GM21717 (cell line): ENCODE results near the gene RSPO4.
"Not testable (repeated sequence)": the region's sequence is repeated elsewhere in the genome, so short reads cannot be mapped to it uniquely, and the experiment has no call there.

Experiments used
- ATAC-seq: cut with Tn5 transposase; IDR thresholded peaks from one replicate; pipeline ENCODE4 v1.9.1; 2021; ENCODE audit warnings: mild to moderate bottlenecking, moderate library complexity; ENCODE audit not compliant: unreplicated experiment

The RSPO4 gene

GRCh38 chr20:1001911-1002681 is at the start of gene RSPO4:
Gene RSPO4, minus strand, starts transcription at chr20:1002311. Its CDS starts 147 bp downstream, at chr20:1002164.
- ATAC-seq = no peak

GRCh38 chr20:1050440-1050839 is 48.3 kb upstream of the RSPO4 start:
- ATAC-seq = no peak

GRCh38 chr20:1045860-1046418 is 43.8 kb upstream of the RSPO4 start:
- ATAC-seq = no peak

- ATAC-seq = no peak
These were observed 39.8 kb upstream of the RSPO4 start for GRCh38 chr20:1041845-1042390.

GRCh38 chr20:1038205-1038604 is 36.1 kb upstream of the RSPO4 start:
- ATAC-seq = no peak

DNA sequence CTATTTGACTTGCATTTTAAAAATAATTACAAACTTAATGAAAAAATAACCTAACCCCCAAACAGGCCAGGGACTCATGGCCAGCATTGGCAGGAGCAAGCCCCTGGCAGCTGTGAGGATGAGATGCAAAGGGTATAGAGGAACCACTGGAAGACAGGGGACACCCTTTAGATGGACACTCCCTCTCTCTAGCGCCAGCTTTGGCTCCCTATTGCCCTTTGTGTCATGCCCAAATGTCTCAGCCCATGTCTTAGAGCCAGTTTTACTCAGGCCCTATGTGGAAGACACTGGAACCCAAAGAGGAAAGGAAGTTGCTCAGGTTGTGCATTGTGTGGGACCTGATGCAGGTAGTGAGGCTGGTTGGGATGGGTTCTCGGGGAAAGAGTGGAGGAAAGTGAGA is 34.9 kb upstream of the RSPO4 start:
- ATAC-seq = no peak

GRCh38 chr20:1035466-1035865 is 33.4 kb upstream of the RSPO4 start:
- no peak for ATAC-seq

GRCh38 chr20:1034415-1034789 is 32.3 kb upstream of the RSPO4 start:
- ATAC-seq = no peak

- ATAC-seq = no peak
These were observed 31.8 kb upstream of the RSPO4 start for GRCh38 chr20:1033751-1034414.

DNA sequence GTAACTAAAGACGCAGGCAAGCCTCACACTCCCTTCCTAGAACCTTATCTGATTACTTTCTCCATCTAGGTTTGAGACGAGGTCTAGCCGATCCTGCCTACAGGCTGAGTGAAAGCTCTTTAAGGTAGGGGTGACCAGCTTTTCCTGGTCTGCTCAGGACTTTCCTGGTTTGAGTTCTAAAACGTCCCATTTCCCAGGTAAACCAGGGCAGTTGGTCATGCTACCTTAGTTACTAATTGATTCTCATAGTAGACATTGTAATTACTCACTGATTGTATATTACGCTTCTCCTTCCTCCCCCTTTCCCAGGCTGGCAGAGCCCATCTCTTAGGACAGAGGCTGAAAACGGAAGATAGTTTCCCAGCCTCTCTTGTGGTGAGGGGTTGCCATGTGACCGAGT is 27.9 kb upstream of the RSPO4 start:
- ATAC-seq = no peak

GRCh38 chr20:1026214-1026613 is 24.1 kb upstream of the RSPO4 start:
- not testable (repeated sequence) for ATAC-seq

DNA sequence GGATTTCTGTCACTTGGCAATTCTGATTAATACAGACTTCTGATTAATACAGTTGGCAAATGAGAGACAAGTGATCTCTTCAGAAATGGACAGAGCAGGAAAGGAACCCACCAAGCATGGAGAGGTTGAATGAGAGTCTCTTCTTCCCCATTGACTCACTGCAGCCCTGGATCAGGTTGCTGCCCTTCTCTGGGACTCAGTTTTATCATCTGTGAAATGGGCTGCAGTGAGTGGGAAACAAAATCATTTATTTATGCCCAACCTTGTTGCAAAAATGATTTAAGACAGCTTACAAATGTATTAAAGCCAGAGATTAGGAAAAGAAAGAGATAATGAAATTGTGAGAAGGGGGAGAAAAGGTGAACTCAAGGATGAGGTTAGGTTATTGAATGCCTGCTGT is 20.8 kb upstream of the RSPO4 start:
- ATAC-seq = no peak

- no peak for ATAC-seq
These were observed 18.5 kb upstream of the RSPO4 start for GRCh38 chr20:1020614-1021013.

DNA sequence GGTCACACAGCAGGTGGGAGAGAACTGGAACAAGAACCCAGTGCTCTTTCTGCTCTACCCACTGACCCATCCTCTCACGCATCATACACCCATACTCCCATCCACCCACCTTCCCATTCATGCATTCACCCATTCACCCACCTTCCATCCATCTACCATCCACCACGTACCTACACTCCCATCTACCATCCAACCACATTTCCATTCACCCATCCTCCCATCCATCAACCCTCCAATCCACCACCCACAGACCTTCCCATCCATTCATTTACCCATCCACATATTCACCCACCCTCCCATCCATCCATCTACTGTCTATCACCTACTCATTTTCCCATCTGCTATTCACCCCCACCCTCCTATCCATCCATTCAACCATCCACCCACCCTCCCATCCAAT is 17.2 kb upstream of the RSPO4 start:
- no peak for ATAC-seq

DNA sequence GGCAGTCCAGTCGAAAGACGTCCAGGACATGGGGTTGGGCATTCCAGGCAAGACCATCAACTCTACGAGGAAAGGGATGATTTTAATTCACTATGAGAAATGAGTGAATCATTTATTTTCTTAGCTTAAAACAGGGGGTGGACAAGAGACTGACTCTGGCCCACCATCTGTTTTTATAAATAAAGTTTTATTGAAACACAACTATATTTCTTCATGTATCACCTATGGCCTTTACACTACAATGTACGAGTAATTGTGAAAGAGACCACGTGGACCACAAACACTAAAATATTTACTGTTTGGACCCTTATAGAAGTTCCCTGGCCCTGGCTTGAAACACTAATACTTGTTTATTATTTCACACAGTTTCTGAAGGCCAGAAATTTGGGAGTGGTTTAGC is 15.6 kb upstream of the RSPO4 start:
- no peak for ATAC-seq

GRCh38 chr20:1015181-1015580 is 13.1 kb upstream of the RSPO4 start:
- ATAC-seq = no peak

DNA sequence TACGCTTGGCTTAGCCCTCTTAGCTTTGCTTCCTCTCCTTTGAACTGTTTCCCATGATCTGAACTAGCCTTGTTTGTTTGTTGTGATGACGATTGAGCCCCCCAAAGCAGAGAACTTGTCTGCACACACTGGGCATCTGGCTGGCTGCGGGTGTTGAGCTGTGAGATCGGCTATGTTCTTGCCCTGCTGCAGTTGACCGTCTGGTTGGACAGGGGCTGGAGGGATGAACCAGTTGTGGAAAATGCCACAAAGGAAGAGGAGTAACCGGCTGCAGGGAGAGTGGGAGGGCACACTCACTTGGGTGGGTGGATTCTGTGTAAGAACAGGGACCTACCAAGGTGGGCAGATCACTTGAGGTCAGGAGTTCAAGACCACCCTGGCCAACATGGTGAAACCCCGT is 12.4 kb upstream of the RSPO4 start:
- no peak for ATAC-seq

DNA sequence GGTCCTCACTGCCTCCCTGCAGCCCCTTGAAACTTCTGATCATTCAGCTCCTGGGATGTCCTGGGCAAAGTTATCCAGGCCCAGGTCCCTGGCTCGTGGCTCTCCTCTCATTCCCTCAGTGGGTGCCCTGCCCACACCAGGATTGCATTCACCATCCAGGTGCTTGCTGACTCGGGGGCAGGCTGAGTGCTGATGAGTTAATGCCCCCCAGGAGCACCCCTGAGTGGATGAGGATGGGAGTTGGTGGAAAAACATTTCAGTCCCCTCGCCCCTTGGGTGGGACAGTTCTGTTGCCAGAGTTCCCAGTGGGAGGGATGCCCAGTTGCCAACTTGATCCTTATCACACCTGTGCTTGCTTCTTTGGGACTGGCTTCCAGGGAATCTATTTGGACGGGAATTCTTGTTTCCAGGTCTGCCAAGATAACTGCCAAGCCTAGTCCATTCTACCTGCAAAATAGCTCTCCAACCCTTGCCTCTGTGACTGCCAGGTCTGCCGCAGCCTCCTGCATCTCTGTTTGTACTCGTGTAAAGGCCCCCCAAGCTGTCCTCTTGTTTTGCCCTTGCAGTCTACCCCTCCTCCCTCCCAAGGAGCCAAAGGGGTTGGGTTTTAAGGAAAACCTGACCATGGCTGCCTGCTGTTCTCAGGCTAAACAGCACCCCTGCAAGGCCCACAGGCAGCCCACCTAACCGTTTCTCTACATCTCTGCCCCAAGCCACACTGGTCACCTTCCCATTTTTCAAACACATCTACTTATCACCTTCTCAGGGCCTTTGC is 11.6 kb upstream of the RSPO4 start:
- no peak for ATAC-seq

DNA sequence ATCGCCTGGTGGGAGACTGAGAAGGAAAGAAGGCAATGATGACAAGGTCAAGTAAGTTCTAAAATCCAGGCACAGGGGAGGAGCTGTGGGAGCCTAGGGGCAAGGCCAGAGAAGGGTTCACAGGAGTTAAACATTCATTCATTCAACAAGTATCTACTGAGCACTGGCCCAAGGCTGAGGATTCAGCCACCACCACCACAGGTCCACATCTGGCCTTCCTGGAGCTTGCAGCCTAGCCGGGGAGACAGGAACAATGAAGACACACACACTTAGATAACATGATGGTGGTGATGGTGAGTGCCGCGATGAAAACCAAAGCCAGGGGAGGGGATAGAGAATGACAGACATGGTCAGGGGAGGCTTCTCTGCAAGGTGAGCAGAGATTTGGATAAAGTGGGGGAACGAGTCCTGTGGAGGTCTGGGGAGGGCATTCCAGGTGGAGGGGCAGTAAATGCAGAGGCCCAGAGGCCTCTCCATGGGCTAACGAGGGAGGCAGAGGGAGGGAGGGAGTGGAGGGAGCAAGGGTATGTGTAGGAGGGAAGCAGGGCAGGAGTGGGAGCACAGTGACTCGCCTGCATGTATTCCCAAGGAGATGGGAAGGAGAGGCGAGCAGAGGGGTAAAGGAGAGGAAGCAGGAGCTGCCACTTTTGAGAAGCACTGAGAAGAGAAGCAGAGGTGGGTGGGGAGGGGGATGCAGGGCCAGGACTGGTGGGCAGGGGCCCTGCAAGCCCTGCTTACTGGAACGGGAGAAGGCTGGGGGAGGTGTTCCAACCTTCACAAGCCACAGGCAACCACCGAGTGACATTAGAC is 10.5 kb upstream of the RSPO4 start:
- no peak for ATAC-seq

DNA sequence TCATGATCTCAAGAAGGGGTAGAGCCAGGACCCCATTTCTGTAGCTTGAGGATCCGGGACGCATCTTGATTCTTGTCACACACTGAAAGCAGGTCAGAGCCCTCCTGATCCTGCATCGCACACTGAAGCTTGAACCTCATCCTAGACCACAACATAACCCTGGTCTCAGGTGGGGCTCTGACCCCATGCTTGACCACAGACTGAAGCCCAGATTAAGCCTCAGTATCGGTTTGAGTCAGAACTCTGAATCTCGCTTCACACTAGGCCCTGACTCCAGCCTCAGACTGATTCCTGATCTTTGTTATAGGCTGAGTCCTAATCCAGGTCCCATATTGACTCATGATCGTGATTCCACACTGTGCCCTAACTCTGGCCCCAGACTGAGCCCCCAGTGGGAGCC is 8.5 kb upstream of the RSPO4 start:
- no peak for ATAC-seq
